Measurements from ENCODE around the gene PIKFYVE.

PIKFYVE gene

GRCh38 chr2:208358758-208359631 is 92.9 kb downstream of the PIKFYVE start:
- TF ChIP-seq REST (IDR thresholded peaks at IDR 0.05; ENCODE audit: insufficient replicate concordance, low read depth) (peak; percentile 21), GABPA (IDR thresholded peaks at IDR 0.05; ENCODE audit: low read depth) (no peak), POLR2AphosphoS5 (IDR thresholded peaks at IDR 0.05; ENCODE audit: low read depth) (peak; percentile 61), SPI1 (IDR thresholded peaks at IDR 0.05; ENCODE audit: borderline replicate concordance, low read depth) (peak; percentile 81; the same call in 1 of the 2 replicates)
- Histone ChIP-seq H3K27ac (replicated peaks) (peak overlapping the region; percentile 94), H3K27me3 (ENCODE audit: insufficient read depth, poor library complexity, severe bottlenecking) (no peaks in the 10 kb centered on the region), H3K4me3 (replicated peaks; ENCODE audit: insufficient read depth, low read length) (peak overlapping the region; percentile 57)
- peak; percentile 94 to 96 for DNase-seq (ENCODE audit: low read depth in 1 of 2, low spot score in 1 of 2)

DNA sequence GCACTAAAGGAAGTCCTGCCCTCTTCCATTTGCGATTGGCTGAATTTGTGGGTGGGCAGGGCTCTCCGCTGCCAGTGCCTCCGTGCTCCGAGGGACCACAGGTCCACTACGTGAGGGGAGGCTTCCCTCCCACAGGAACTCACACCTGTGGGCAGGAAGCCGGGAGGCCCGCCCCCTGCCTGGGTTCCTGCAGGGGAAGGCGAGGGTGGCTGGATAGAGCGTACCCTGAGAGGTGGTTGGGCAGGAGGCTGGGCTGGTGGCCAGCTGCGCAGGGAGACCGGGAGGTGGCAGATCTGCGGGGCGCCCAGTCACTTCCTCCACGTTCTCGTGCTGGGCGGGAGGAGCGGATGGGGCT is 93.6 kb downstream of the PIKFYVE start:
- peak overlapping the region; percentile 94 for H3K27ac ChIP-seq (replicated peaks)
- peak; percentile 96 to 98 for DNase-seq (ENCODE audit: low read depth in 1 of 2, low spot score in 1 of 2)
- no peaks in the 10 kb centered on the region for H3K27me3 ChIP-seq (ENCODE audit: insufficient read depth, poor library complexity, severe bottlenecking)
- peak overlapping the region; percentile 57 for H3K4me3 ChIP-seq (replicated peaks; ENCODE audit: insufficient read depth, low read length)
- peak; percentile 64; the same call in 1 of the 2 replicates for TF ChIP-seq SPI1 (IDR thresholded peaks at IDR 0.05; ENCODE audit: borderline replicate concordance, low read depth)
- TF ChIP-seq REST (IDR thresholded peaks at IDR 0.05; ENCODE audit: insufficient replicate concordance, low read depth), result peak; percentile 1
- TF ChIP-seq CTCF (IDR thresholded peaks at IDR 0.05; ENCODE audit: insufficient read depth, low read length), result no peak
- peak; percentile 65 for TF ChIP-seq GABPA (IDR thresholded peaks at IDR 0.05; ENCODE audit: low read depth)
- peak; percentile 74 for TF ChIP-seq POLR2AphosphoS5 (IDR thresholded peaks at IDR 0.05; ENCODE audit: low read depth)

DNA sequence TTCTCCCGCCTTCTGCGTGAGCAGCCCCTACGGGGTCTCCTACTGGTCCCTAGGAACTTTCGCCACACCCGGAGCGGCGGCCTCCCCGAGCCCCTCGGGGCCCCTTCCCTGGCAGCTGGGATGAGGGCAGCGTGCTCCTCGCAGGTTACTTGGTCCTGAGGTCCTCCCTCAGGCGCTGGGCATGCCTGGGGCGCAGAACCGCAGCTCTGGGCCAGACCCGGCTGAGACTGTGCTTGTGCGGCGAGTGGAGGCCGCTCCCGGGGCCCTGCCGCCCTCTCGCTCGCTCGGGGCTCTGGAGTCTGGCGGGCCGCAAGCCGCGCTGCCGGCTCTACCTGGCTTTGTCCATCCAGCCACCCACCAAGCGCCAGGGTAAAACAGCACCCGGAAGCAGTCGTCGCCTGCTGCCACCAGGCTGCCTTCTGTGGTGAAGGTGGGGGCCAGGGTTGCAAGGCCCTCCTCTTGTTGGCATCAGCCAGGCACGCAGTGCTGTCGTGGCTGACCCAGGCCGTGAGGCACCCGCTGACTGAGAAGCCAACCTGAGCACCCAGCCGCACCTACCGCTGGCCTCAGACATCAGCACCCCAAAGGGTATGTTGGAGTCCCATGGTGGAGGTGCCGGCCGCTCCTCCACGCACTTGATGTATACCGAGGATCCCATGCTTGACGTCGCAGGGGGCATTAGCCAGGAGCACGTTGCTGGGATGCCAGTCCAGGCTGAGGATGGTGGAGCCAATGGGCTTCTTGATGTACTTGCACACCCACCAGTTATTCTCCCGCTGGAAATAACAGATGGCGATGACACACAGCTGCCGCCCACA is 94.4 kb downstream of the PIKFYVE start:
- H3K27ac ChIP-seq (replicated peaks), result peak overlapping the region; percentile 94
- H3K27me3 ChIP-seq (ENCODE audit: insufficient read depth, poor library complexity, severe bottlenecking), result no peaks in the 10 kb centered on the region
- TF ChIP-seq CTCF (IDR thresholded peaks at IDR 0.05; ENCODE audit: insufficient read depth, low read length) (no peak), SPI1 (IDR thresholded peaks at IDR 0.05; ENCODE audit: borderline replicate concordance, low read depth) (no peak), REST (IDR thresholded peaks at IDR 0.05; ENCODE audit: insufficient replicate concordance, low read depth) (no peak), GABPA (IDR thresholded peaks at IDR 0.05; ENCODE audit: low read depth) (no peak), POLR2AphosphoS5 (IDR thresholded peaks at IDR 0.05; ENCODE audit: low read depth) (no peak)
- DNase-seq (ENCODE audit: low read depth in 1 of 2, low spot score in 1 of 2), result peak in 1 of 2 experiments; percentile 35
- peak overlapping the region; percentile 57 for H3K4me3 ChIP-seq (replicated peaks; ENCODE audit: insufficient read depth, low read length)
